GM08714 (cell line): ENCODE measurements around the gene KIAA1217.

Experiments used
- H3K4me3 ChIP-seq: fragments of 200-500 bp; sonication (Bioruptor generic); 2 replicates; pipeline ENCODE4 v1.5.1; 2014; ENCODE audit warnings: mild to moderate bottlenecking, low read length, inconsistent platforms
- ZNF274 ChIP-seq: IDR thresholded peaks from 2 replicates; pipeline ENCODE4 v1.6.1; 2012; ENCODE audit warnings: mild to moderate bottlenecking, low read depth, low read length

The KIAA1217 gene

GRCh38 chr10:24452030-24452429, 243.1 kb downstream of the KIAA1217 start:
- no peak for TF ChIP-seq ZNF274
- H3K4me3 ChIP-seq: no peak overlapping the region

- no peak overlapping the region for H3K4me3 ChIP-seq
- no peak for TF ChIP-seq ZNF274
These were observed 244.5 kb downstream of the KIAA1217 start for GRCh38 chr10:24453404-24453830.

GRCh38 chr10:24453973-24454372, 245.0 kb downstream of the KIAA1217 start:
- no peak for TF ChIP-seq ZNF274
- H3K4me3 ChIP-seq: no peak overlapping the region

GRCh38 chr10:24455447-24455846, 246.5 kb downstream of the KIAA1217 start:
- TF ChIP-seq ZNF274: no peak
- no peak overlapping the region for H3K4me3 ChIP-seq

- H3K4me3 ChIP-seq: no peak overlapping the region
- TF ChIP-seq ZNF274: no peak
These were observed 247.4 kb downstream of the KIAA1217 start for GRCh38 chr10:24456322-24456721.

GRCh38 chr10:24457661-24458318, 248.9 kb downstream of the KIAA1217 start:
- no peak for TF ChIP-seq ZNF274
- no peak overlapping the region for H3K4me3 ChIP-seq

GRCh38 chr10:24459836-24460235, 250.9 kb downstream of the KIAA1217 start:
- H3K4me3 ChIP-seq: no peak overlapping the region
- TF ChIP-seq ZNF274: no peak

GRCh38 chr10:24462291-24462813, 253.4 kb downstream of the KIAA1217 start:
- H3K4me3 ChIP-seq: no peak overlapping the region
- TF ChIP-seq ZNF274: no peak

GRCh38 chr10:24462889-24463552, 254.1 kb downstream of the KIAA1217 start:
- TF ChIP-seq ZNF274: no peak
- H3K4me3 ChIP-seq: no peak overlapping the region

GRCh38 chr10:24463611-24464426, 254.9 kb downstream of the KIAA1217 start:
- no peak for TF ChIP-seq ZNF274
- H3K4me3 ChIP-seq: no peak overlapping the region

- no peak overlapping the region for H3K4me3 ChIP-seq
- no peak for TF ChIP-seq ZNF274
These were observed 256.4 kb downstream of the KIAA1217 start for GRCh38 chr10:24465124-24465874.

- TF ChIP-seq ZNF274: no peak
- H3K4me3 ChIP-seq: no peak overlapping the region
These were observed 257.2 kb downstream of the KIAA1217 start for GRCh38 chr10:24465891-24466818.

GRCh38 chr10:24467136-24467535, 258.2 kb downstream of the KIAA1217 start:
- TF ChIP-seq ZNF274: no peak
- H3K4me3 ChIP-seq: no peak overlapping the region; the same call in 1 of the 2 replicates
